Left ventricle myocardium inferior (tissue), 1 donor: ENCODE measurements around the gene GABBR2. TPM values are rescaled to one million over a fixed set of nuclear protein-coding genes. Genes with fewer than 3 reads are reported as not detected.

ENCODE experiments used
- DNase-seq: peaks from one replicate; pipeline ENCODE4 v3.0.0-alpha.2; 2020
- H3K27ac ChIP-seq: fragments of 200-600 bp; replicated peaks from 2 replicates; pipeline ENCODE4 v1.8.0; 2021
- H3K27me3 ChIP-seq: fragments of 200-600 bp; 2 replicates; pipeline ENCODE4 v1.8.0; 2021; ENCODE audit warnings: low read depth
- H3K36me3 ChIP-seq: fragments of 200-600 bp; 2 replicates; pipeline ENCODE4 v1.8.0; 2021
- H3K4me1 ChIP-seq: fragments of 200-600 bp; 2 replicates; pipeline ENCODE4 v1.8.0; 2021
- H3K4me3 ChIP-seq: fragments of 200-600 bp; 2 replicates; pipeline ENCODE4 v1.8.0; 2021; ENCODE audit warnings: mild to moderate bottlenecking, moderate library complexity
- H3K9me3 ChIP-seq: fragments of 200-600 bp; replicated peaks from 2 replicates; pipeline ENCODE4 v1.8.0; 2021
- intact Hi-C: fragments of 100-400 bp; cut with micrococcal nuclease; formaldehyde crosslinking; loops from one replicate; pipeline ENCODE4 v1.11.0; 2022
- total RNA-seq: library from RNA; stranded (reverse); fragmentation: NEBNext Ultra II Directional; extraction: Animal tissue kit (Norgen Biotek cat#: 25700); gene quantifications from one replicate; pipeline ENCODE4 v1.2.1, GENCODE V29; 2021
- TF ChIP-seq, protein P1 (sequence below): fragments of 200-600 bp; IDR thresholded peaks from 2 replicates; pipeline ENCODE4 v1.8.0; 2021; ENCODE audit warnings: antibody characterized with exemption, mild to moderate bottlenecking, borderline replicate concordance
- donor health status: DM: no; HTN: yes; CAD: no; lungs with severe emphysema.

Gene GABBR2
- total RNA-seq, 1 donor from 2014 or later, result 1.1 TPM

GRCh38 chr9:98264516-98264915, 444.2 kb downstream of the GABBR2 start:
- DNase-seq, result no peak
- peaks cover 15% of the 10 kb centered on the region for H3K27me3 ChIP-seq
- no peak overlapping the region for H3K27ac ChIP-seq

DNA sequence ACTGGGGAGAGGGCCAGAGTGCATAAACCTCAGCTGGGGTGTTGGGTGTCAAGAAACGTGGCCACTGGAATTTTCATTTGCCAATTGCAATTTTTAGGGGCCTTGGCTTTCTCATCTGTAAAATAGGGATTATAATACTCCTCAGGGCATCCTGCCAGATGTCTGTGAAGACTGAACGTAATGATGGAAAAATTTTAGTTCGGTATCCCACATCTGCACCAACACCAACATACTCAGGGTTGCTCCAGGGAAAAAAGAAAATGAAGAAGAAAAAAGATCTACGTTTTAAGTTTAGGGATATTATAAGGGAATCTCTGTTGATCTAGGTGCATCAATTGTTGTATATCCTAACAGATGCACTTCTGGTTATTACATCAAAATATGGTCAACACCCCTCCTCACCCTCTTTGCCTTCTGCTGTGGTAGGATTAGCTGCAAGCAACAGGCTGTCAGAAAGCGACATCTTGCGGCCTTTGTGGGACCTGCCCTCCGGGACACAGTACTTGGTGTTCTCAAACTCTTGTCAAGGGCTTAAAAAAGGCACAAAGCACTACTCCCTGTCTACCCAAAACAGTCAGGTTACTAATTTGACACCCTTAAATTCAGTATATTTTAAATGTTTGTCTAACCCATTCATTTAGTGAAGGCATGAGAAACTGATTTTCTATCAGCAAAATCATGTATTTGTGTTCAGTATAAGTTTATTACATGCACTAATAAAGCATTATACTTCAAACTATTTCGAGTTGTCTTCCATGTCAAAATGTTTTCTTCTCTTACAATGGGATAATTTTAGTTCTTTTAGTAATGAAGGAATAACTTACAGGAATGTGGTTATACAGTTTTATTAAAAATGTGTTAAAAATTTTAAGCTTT, 445.0 kb downstream of the GABBR2 start:
- H3K4me1 ChIP-seq, result no peaks in the 10 kb centered on the region
- TF ChIP-seq, protein P1, sequence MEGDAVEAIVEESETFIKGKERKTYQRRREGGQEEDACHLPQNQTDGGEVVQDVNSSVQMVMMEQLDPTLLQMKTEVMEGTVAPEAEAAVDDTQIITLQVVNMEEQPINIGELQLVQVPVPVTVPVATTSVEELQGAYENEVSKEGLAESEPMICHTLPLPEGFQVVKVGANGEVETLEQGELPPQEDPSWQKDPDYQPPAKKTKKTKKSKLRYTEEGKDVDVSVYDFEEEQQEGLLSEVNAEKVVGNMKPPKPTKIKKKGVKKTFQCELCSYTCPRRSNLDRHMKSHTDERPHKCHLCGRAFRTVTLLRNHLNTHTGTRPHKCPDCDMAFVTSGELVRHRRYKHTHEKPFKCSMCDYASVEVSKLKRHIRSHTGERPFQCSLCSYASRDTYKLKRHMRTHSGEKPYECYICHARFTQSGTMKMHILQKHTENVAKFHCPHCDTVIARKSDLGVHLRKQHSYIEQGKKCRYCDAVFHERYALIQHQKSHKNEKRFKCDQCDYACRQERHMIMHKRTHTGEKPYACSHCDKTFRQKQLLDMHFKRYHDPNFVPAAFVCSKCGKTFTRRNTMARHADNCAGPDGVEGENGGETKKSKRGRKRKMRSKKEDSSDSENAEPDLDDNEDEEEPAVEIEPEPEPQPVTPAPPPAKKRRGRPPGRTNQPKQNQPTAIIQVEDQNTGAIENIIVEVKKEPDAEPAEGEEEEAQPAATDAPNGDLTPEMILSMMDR, result peak; percentile 94
- H3K4me3 ChIP-seq, result no peak overlapping the region
- H3K36me3 ChIP-seq, result no peaks in the 10 kb centered on the region
- H3K9me3 ChIP-seq, result no peaks in the 10 kb centered on the region
- no peak overlapping the region for H3K27ac ChIP-seq
- H3K27me3 ChIP-seq, result peaks cover 11% of the 10 kb centered on the region
- intact Hi-C loops, result loop anchor here (2.0 to 5.0 kb wide), 2 partner anchors 56 to 341 kb away; partner anchors contain the start of gene TRMO
- DNase-seq, result peak; percentile 77

More at GRCh38 chr9:98264516-98264915, 444.2 kb downstream of the GABBR2 start:
- intact Hi-C loops, result loop anchor here (5.0 kb wide), 1 partner anchor 57 kb away; no protein-coding TSS in a partner anchor
- Histone ChIP-seq H3K4me3 (no peak overlapping the region), H3K4me1 (no peaks in the 10 kb centered on the region), H3K36me3 (no peaks in the 10 kb centered on the region), H3K9me3 (no peaks in the 10 kb centered on the region)
- TF ChIP-seq, protein P1, result no peak

DNA sequence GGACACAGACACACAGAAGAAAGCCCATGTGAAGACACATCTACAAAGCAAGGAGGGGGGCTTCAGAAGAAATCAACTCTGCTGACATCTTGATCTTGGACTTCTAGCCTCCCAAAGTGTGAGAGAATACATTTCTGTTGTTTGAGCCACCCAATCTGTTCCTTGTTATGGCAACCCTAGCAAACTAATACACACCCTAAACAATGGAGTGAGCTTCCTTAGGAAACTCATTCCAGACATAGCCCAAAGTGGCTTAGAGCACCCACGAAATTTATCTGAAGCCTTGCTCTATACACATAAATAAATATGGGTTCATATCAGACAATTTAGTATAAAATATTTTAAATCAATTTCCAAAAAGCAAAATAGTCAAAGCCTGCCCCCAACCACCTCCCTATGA, 445.7 kb downstream of the GABBR2 start:
- intact Hi-C loops, result loop anchor here (2.0 to 5.0 kb wide), 2 partner anchors 56 to 340 kb away; partner anchors contain the start of gene TRMO
- H3K36me3 ChIP-seq, result no peaks in the 10 kb centered on the region
- no peaks in the 10 kb centered on the region for H3K4me1 ChIP-seq
- DNase-seq, result no peak
- H3K4me3 ChIP-seq, result no peak overlapping the region
- peaks cover 5% of the 10 kb centered on the region for H3K27me3 ChIP-seq
- no peak overlapping the region for H3K27ac ChIP-seq
- TF ChIP-seq, protein P1, result no peak
- H3K9me3 ChIP-seq, result no peaks in the 10 kb centered on the region

- Histone ChIP-seq H3K27me3 (no peaks in the 10 kb centered on the region), H3K9me3 (no peaks in the 10 kb centered on the region), H3K4me3 (no peak overlapping the region), H3K36me3 (no peaks in the 10 kb centered on the region), H3K4me1 (peaks cover under 1% of the 10 kb centered on the region), H3K27ac (no peak overlapping the region)
- TF ChIP-seq, protein P1, result no peak
- no peak for DNase-seq
- intact Hi-C loops, result loop anchor here (2.0 to 5.0 kb wide), 2 partner anchors 55 to 339 kb away; partner anchors contain the start of gene TRMO
Observed at GRCh38 chr9:98262056-98262455, 446.7 kb downstream of the GABBR2 start.

- Histone ChIP-seq H3K36me3 (no peaks in the 10 kb centered on the region), H3K27me3 (no peaks in the 10 kb centered on the region), H3K27ac (no peak overlapping the region), H3K4me3 (no peak overlapping the region), H3K9me3 (no peaks in the 10 kb centered on the region), H3K4me1 (peaks cover 12% of the 10 kb centered on the region)
- TF ChIP-seq, protein P1, result no peak
- DNase-seq, result no peak
- intact Hi-C loops, result loop anchor here (5.0 kb wide), 1 partner anchor 53 kb away; no protein-coding TSS in a partner anchor
Observed at GRCh38 chr9:98260635-98261034, 448.1 kb downstream of the GABBR2 start.
